CD4-positive, alpha-beta T cell treated with Interferon gamma for 1 hour (primary cell): Measurements from ENCODE around the gene CD34.
"Not testable (repeated sequence)": the region's sequence is repeated elsewhere in the genome, so short reads cannot be mapped to it uniquely, and the experiment has no call there.

ENCODE experiments used
- DNase-seq: peaks from one replicate; pipeline ENCODE4 v3.0.0-alpha.2; 2020

Gene CD34

GRCh38 chr1:207896547-207896946 is 14.4 kb downstream of the CD34 start:
- no peak for DNase-seq

- no peak for DNase-seq
Observed at GRCh38 chr1:207894704-207895103, 16.2 kb downstream of the CD34 start.

- no peak for DNase-seq
Observed at GRCh38 chr1:207893737-207894582, 17.0 kb downstream of the CD34 start.

GRCh38 chr1:207892764-207893163 is 18.2 kb downstream of the CD34 start:
- no peak for DNase-seq

GRCh38 chr1:207891148-207891547 is 19.8 kb downstream of the CD34 start:
- DNase-seq = no peak

- DNase-seq = no peak
Observed at GRCh38 chr1:207890136-207890738, 20.7 kb downstream of the CD34 start.

GRCh38 chr1:207888652-207889051 is 22.3 kb downstream of the CD34 start:
- DNase-seq = no peak

GRCh38 chr1:207887542-207888201 is 23.3 kb downstream of the CD34 start:
- DNase-seq = no peak

GRCh38 chr1:207886227-207886626 is 24.7 kb downstream of the CD34 start:
- DNase-seq = no peak

GRCh38 chr1:207885129-207886032 is 25.5 kb downstream of the CD34 start:
- peak; percentile 68 for DNase-seq

- no peak for DNase-seq
Observed at GRCh38 chr1:207884266-207885029, 26.5 kb downstream of the CD34 start.

- DNase-seq = no peak
Observed at GRCh38 chr1:207883660-207884250, 27.2 kb downstream of the CD34 start.

GRCh38 chr1:207883104-207883651 is 27.7 kb downstream of the CD34 start:
- no peak for DNase-seq

GRCh38 chr1:207882692-207883091 is 28.2 kb downstream of the CD34 start:
- DNase-seq = no peak

- no peak for DNase-seq
Observed at GRCh38 chr1:207878939-207879338, 32.0 kb downstream of the CD34 start.

- DNase-seq = not testable (repeated sequence)
Observed at GRCh38 chr1:207877914-207878313, 33.0 kb downstream of the CD34 start.

GRCh38 chr1:207876131-207876530 is 34.8 kb downstream of the CD34 start:
- no peak for DNase-seq

- no peak for DNase-seq
Observed at GRCh38 chr1:207875532-207875931, 35.4 kb downstream of the CD34 start.

GRCh38 chr1:207873055-207873890 is 37.7 kb downstream of the CD34 start:
- no peak for DNase-seq

- DNase-seq = no peak
Observed at GRCh38 chr1:207872621-207873020, 38.3 kb downstream of the CD34 start.
